Measurements from ENCODE around the gene MGAT1.

DNA sequence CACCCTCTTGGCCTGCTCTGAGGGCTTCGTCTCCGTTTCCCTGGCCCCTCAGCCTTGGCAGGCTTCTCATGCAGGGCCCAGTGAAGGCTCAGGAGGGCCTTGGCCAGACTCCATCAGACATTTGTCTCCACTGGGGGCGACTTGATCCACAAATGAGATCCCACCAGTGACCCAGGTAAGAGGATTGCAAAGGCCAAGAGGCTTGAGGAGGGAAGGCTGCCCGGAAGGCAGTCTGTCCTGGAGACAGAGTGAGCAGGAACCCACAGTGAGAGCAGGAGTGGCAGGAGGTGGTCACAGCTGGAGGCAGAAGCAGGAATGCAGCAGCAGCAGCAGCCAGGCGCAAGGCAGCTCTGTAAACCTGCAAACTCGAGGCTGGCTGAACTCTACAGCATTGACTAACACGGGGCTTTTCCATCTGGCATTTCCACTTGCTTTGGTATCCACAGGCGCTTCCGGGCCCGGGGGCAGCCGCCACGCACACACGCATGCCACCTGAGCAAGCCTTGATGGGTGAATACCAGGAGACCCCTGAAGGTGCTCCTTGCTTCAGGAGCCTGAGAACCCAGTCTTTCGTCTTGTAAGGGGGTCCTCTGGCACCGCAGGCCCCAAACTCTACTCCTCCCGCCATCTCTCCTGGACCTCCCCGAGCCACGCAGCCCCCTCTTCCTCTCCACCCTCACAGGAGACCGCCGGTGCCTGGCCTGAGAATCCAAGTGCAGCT, 14.7 kb downstream of the MGAT1 start:
- TF ChIP-seq, protein P1, sequence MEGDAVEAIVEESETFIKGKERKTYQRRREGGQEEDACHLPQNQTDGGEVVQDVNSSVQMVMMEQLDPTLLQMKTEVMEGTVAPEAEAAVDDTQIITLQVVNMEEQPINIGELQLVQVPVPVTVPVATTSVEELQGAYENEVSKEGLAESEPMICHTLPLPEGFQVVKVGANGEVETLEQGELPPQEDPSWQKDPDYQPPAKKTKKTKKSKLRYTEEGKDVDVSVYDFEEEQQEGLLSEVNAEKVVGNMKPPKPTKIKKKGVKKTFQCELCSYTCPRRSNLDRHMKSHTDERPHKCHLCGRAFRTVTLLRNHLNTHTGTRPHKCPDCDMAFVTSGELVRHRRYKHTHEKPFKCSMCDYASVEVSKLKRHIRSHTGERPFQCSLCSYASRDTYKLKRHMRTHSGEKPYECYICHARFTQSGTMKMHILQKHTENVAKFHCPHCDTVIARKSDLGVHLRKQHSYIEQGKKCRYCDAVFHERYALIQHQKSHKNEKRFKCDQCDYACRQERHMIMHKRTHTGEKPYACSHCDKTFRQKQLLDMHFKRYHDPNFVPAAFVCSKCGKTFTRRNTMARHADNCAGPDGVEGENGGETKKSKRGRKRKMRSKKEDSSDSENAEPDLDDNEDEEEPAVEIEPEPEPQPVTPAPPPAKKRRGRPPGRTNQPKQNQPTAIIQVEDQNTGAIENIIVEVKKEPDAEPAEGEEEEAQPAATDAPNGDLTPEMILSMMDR (IDR thresholded peaks at IDR 0.05; ENCODE audit: low read depth, low read length), result no peak
- TF ChIP-seq EZH2phosphoT487 (IDR thresholded peaks at IDR 0.05; ENCODE audit: low read depth), result no peak

Data from OCI-LY3 (cell line).